Upper lobe of left lung (tissue), 4 donors: ENCODE measurements around the gene ARRDC3.

ENCODE experiments used
- EP300 ChIP-seq, 4 donors: sonication (generic); formaldehyde crosslinking; IDR thresholded peaks; one replicate each; pipeline ENCODE4 v1.5.1; 2017; ENCODE audit warnings: antibody characterized with exemption in 4 of 4, control low read depth in 2 of 4
- POLR2A ChIP-seq, 4 donors: fragments of 450-650 bp; IDR thresholded peaks; one replicate each; pipeline ENCODE4 v1.5.1; 2016 to 2017; ENCODE audit warnings: antibody characterized with exemption in 4 of 4, mild to moderate bottlenecking in 2 of 4
- POLR2AphosphoS5 ChIP-seq, 2 donors: sonication (generic); formaldehyde crosslinking; IDR thresholded peaks; one replicate each; pipeline ENCODE4 v1.5.1; 2017; ENCODE audit warnings: antibody characterized with exemption in 2 of 2
- TF ChIP-seq, protein P1 (sequence below), 6 experiments: fragments of 450-650 bp in 4 of 6; fragments of 200-600 bp in 2 of 6; sonication (generic) in 2 of 6; IDR thresholded peaks; one replicate each; pipeline ENCODE4 v1.5.1; 2016 to 2019; ENCODE audit warnings: antibody characterized with exemption in 6 of 6

DNA sequence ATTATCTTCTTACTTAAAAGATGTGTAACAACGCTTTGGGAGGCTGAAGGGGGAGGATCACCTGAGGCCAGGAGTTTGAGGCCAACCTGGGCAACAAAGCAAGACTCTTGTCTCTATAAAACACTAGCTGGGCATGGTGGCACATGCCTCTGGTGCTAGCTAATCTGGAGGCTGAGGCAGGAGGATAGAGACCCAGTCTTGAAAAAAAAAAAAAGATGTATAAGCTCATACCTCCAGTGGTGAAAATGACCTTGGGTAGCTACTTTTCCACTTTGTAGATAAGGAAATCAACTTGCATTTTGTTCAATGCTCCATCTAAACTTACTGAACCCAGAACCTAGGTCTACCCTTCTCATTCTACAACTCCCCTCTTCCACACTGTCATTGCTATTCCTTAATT is 16.6 kb downstream of the ARRDC3 start:
- TF ChIP-seq, protein P1, sequence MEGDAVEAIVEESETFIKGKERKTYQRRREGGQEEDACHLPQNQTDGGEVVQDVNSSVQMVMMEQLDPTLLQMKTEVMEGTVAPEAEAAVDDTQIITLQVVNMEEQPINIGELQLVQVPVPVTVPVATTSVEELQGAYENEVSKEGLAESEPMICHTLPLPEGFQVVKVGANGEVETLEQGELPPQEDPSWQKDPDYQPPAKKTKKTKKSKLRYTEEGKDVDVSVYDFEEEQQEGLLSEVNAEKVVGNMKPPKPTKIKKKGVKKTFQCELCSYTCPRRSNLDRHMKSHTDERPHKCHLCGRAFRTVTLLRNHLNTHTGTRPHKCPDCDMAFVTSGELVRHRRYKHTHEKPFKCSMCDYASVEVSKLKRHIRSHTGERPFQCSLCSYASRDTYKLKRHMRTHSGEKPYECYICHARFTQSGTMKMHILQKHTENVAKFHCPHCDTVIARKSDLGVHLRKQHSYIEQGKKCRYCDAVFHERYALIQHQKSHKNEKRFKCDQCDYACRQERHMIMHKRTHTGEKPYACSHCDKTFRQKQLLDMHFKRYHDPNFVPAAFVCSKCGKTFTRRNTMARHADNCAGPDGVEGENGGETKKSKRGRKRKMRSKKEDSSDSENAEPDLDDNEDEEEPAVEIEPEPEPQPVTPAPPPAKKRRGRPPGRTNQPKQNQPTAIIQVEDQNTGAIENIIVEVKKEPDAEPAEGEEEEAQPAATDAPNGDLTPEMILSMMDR (IDR thresholded peaks at IDR 0.05) = no peak
- TF ChIP-seq POLR2A (IDR thresholded peaks at IDR 0.05) (no peak), EP300 (IDR thresholded peaks at IDR 0.05) (no peak), POLR2AphosphoS5 (IDR thresholded peaks at IDR 0.05) (no peak)
